GM18498 (cell line): Measurements from ENCODE around the gene SH2D3A.
"Not testable (repeated sequence)": the region's sequence is repeated elsewhere in the genome, so short reads cannot be mapped to it uniquely, and the experiment has no call there.

Experiments
- ATAC-seq: cut with Tn5 transposase; IDR thresholded peaks from one replicate; pipeline ENCODE4 v1.9.1; 2021; ENCODE audit warnings: mild to moderate bottlenecking, moderate library complexity; ENCODE audit not compliant: unreplicated experiment

Gene SH2D3A

GRCh38 chr19:6767357-6768235 lies at the start of gene SH2D3A:
TSS of gene SH2D3A (minus strand) at chr19:6767435. CDS start at chr19:6763748, 3,687 bp downstream.
- ATAC-seq = peak; percentile 74

- no peak for ATAC-seq
Measured at GRCh38 chr19:6813659-6814058, 46.4 kb upstream of the SH2D3A start.

- no peak for ATAC-seq
Measured at GRCh38 chr19:6812612-6813011, 45.4 kb upstream of the SH2D3A start.

- ATAC-seq = no peak
Measured at GRCh38 chr19:6811906-6812305, 44.7 kb upstream of the SH2D3A start.

- no peak for ATAC-seq
Measured at GRCh38 chr19:6811378-6811777, 44.1 kb upstream of the SH2D3A start.

GRCh38 chr19:6809262-6809661 lies 42.0 kb upstream of the SH2D3A start:
- no peak for ATAC-seq

- no peak for ATAC-seq
Measured at GRCh38 chr19:6808494-6808893, 41.3 kb upstream of the SH2D3A start.

GRCh38 chr19:6807291-6807690 lies 40.1 kb upstream of the SH2D3A start:
- no peak for ATAC-seq

GRCh38 chr19:6806488-6806887 lies 39.3 kb upstream of the SH2D3A start:
- no peak for ATAC-seq

- no peak for ATAC-seq
Measured at GRCh38 chr19:6803036-6803404, 35.8 kb upstream of the SH2D3A start.

- peak; percentile 58 for ATAC-seq
Measured at GRCh38 chr19:6802336-6803035, 35.3 kb upstream of the SH2D3A start.

GRCh38 chr19:6801485-6802086 lies 34.4 kb upstream of the SH2D3A start:
- peak; percentile 63 for ATAC-seq

GRCh38 chr19:6800991-6801484 lies 33.8 kb upstream of the SH2D3A start:
- ATAC-seq = peak; percentile 1

- not testable (repeated sequence) for ATAC-seq
Measured at GRCh38 chr19:6800160-6800790, 33.0 kb upstream of the SH2D3A start.

GRCh38 chr19:6797646-6798045 lies 30.4 kb upstream of the SH2D3A start:
- ATAC-seq = no peak

- no peak for ATAC-seq
Measured at GRCh38 chr19:6796278-6796677, 29.0 kb upstream of the SH2D3A start.

GRCh38 chr19:6794686-6795431 lies 27.6 kb upstream of the SH2D3A start:
- no peak for ATAC-seq

GRCh38 chr19:6793973-6794372 lies 26.7 kb upstream of the SH2D3A start:
- ATAC-seq = no peak

- no peak for ATAC-seq
Measured at GRCh38 chr19:6793411-6793810, 26.2 kb upstream of the SH2D3A start.

GRCh38 chr19:6791237-6791636 lies 24.0 kb upstream of the SH2D3A start:
- no peak for ATAC-seq
